Measurements from ENCODE around the gene DNER.

- TF ChIP-seq CTCF (IDR thresholded peaks at IDR 0.05) (no peak), POLR2A (IDR thresholded peaks at IDR 0.05) (no peak)
Measured at GRCh38 chr2:229679393-229680125, 34.8 kb downstream of the DNER start.
